HEK293 (cell line): ENCODE measurements around the gene PCDHAC1.

Experiments used
- PRDM10 ChIP-seq: fragments of 450-650 bp; formaldehyde crosslinking; IDR thresholded peaks from 2 replicates; pipeline ENCODE4 v1.5.1; 2016; ENCODE audit warnings: missing biosample characterization, missing genetic modification characterization
- ZNF26 ChIP-seq: fragments of 450-650 bp; formaldehyde crosslinking; IDR thresholded peaks from 2 replicates; pipeline ENCODE4 v1.5.1; 2016; ENCODE audit warnings: missing biosample characterization, missing genetic modification characterization

GRCh38 chr5:140973550-140973949 is 47.5 kb downstream of the PCDHAC1 start:
- TF ChIP-seq PRDM10 (tag by site-specific recombination) (no peak), ZNF26 (tag by site-specific recombination) (no peak)
